ENCODE results near the gene SLC15A3.

SLC15A3 gene

DNA sequence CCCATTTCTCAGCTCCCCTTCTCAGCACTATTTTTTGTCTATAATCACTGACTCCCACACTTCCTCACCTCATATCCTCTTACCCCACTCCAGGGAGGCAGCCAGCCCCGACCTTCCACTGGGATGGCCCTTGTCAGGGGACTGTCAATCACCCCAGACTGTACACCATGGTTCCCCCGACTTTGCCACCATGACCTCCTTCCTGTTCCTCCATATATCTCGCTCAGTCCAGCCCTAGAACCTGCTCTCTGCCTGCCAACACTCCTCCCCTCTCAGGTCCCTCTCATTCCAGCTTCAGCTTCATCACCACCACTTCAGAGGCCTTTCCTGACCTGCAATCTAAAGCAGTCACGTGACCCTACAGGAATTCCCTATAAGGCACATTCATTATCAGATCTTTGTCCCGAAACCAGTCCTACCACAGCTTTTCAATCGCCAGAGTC lies 62.1 kb downstream of the SLC15A3 start:
- no peak for DNase-seq (ENCODE audit: low spot score)

DNA sequence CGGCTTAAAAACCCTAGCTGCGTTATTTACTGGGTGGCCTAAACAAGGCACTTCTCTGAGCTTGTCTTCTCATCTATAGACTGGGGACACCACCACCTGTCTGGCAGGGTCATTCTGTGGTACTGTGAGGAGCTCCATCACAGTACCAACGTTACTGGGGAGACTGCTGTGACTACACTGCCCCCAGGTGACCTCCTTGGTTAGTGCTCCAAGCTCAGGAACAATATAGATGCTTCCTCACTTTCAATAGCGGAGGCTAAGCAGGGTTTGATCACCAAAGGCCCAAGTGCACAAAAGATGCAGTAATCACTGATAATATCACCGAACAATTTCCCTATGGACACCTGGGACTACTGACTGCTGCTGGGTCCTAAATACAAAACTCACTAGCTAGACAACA lies 64.4 kb downstream of the SLC15A3 start:
- peak; percentile 59 for DNase-seq (ENCODE audit: low spot score)
